Activated gamma-delta T cell treated with Interleukin-2 at 50 U/mL for 16 hours (primary cell): ENCODE measurements around the gene JARID2.
"Not testable (repeated sequence)": the region's sequence is repeated elsewhere in the genome, so short reads cannot be mapped to it uniquely, and the experiment has no call there.

Experiments used
- DNase-seq: peaks from one replicate; pipeline ENCODE4 v3.0.0-alpha.2; 2020

JARID2 gene

GRCh38 chr6:15290962-15291704 lies 45.3 kb downstream of the JARID2 start:
- DNase-seq, result no peak

- no peak for DNase-seq
Measured at GRCh38 chr6:15292721-15293302, 46.9 kb downstream of the JARID2 start.

- DNase-seq, result no peak
Measured at GRCh38 chr6:15293674-15294073, 47.8 kb downstream of the JARID2 start.

- DNase-seq, result no peak
Measured at GRCh38 chr6:15294504-15294903, 48.6 kb downstream of the JARID2 start.

- no peak for DNase-seq
Measured at GRCh38 chr6:15296249-15296648, 50.4 kb downstream of the JARID2 start.

GRCh38 chr6:15296735-15297134 lies 50.9 kb downstream of the JARID2 start:
- DNase-seq, result peak; percentile 14

GRCh38 chr6:15297167-15297566 lies 51.3 kb downstream of the JARID2 start:
- DNase-seq, result not testable (repeated sequence)

GRCh38 chr6:15297895-15298590 lies 52.2 kb downstream of the JARID2 start:
- DNase-seq, result no peak

GRCh38 chr6:15299430-15300131 lies 53.7 kb downstream of the JARID2 start:
- DNase-seq, result peak; percentile 62

- DNase-seq, result no peak
Measured at GRCh38 chr6:15301179-15302006, 55.5 kb downstream of the JARID2 start.

- DNase-seq, result no peak
Measured at GRCh38 chr6:15303162-15303919, 57.5 kb downstream of the JARID2 start.

- no peak for DNase-seq
Measured at GRCh38 chr6:15303920-15304291, 58.0 kb downstream of the JARID2 start.

- no peak for DNase-seq
Measured at GRCh38 chr6:15304337-15305042, 58.6 kb downstream of the JARID2 start.

- DNase-seq, result no peak
Measured at GRCh38 chr6:15305496-15305895, 59.6 kb downstream of the JARID2 start.

- DNase-seq, result no peak
Measured at GRCh38 chr6:15305909-15306308, 60.0 kb downstream of the JARID2 start.

GRCh38 chr6:15308435-15309213 lies 62.8 kb downstream of the JARID2 start:
- DNase-seq, result no peak

- DNase-seq, result no peak
Measured at GRCh38 chr6:15309611-15310283, 63.9 kb downstream of the JARID2 start.

- no peak for DNase-seq
Measured at GRCh38 chr6:15310680-15311079, 64.8 kb downstream of the JARID2 start.

- DNase-seq, result no peak
Measured at GRCh38 chr6:15312500-15312899, 66.6 kb downstream of the JARID2 start.

- no peak for DNase-seq
Measured at GRCh38 chr6:15313367-15313766, 67.5 kb downstream of the JARID2 start.
